HepG2 (cell line): Measurements from ENCODE around the gene ECE2. TPM values are rescaled to one million over a fixed set of nuclear protein-coding genes. Genes with fewer than 3 reads are reported as not detected.
"Not testable (repeated sequence)": the region's sequence is repeated elsewhere in the genome, so short reads cannot be mapped to it uniquely, and the experiment has no call there.

Experiments used
- ATAC-seq: fragments of 200-7000 bp; cut with Tn5 transposase; 3 replicates; pipeline ENCODE4 v1.9.1; 2020; ENCODE audit warnings: mild to moderate bottlenecking, moderate library complexity
- BruUV-seq: library from RNA; stranded (reverse); fragments of 400-500 nt; replicated peaks from 2 replicates; lab custom pipeline; 2021; lab: Mats Ljungman, UMichigan
- CTCF ChIA-PET: fragments of 300-600 bp; formaldehyde crosslinking; extraction: SDS; loops from one replicate; lab custom pipeline; 2021; ENCODE audit warnings: low total read pairs, inconsistent platforms, low intra/inter-chr PET ratio; lab: Yijun Ruan, JAX
- POLR2A ChIA-PET: fragments of 350-600 bp; sonication (Branson Sonifier 250); formaldehyde crosslinking; loops from one replicate; lab custom pipeline; 2020; ENCODE audit warnings: antibody characterized with exemption, inconsistent platforms; lab: Yijun Ruan, JAX
- DNase-seq: peaks from one replicate; pipeline ENCODE4 v3.0.0-alpha.2; 2015; ENCODE audit warnings: low spot score
- FAIRE-seq: peaks from 3 replicates; lab custom pipeline; 2011; peaks lifted over from hg19 to GRCh38; lab: Jason Lieb, UNC
- H2AFZ ChIP-seq: one replicate; pipeline ENCODE4 v1.6.1; 2011; ENCODE audit warnings: low read length, inconsistent platforms
- H3K27ac ChIP-seq: fragments of 300-600 bp; 3 replicates; pipeline ENCODE4 v1.8.0; 2011; ENCODE audit warnings: mixed run types, mild to moderate bottlenecking, mixed read lengths, low read length, inconsistent platforms; ENCODE audit not compliant: insufficient read depth; ENCODE audit errors: extremely low read length
- H3K27me3 ChIP-seq, 2 experiments: fragments of 200-600 bp in 1 of 2; 2 replicates in 1 of 2; 3 replicates in 1 of 2; pipeline versions ENCODE4 v1.6.0 to v1.8.0; 2011; ENCODE audit warnings: low read length in 2 of 2, mild to moderate bottlenecking in 2 of 2, moderate library complexity in 2 of 2, inconsistent platforms in 1 of 2; ENCODE audit not compliant: insufficient read depth in 2 of 2, control insufficient read depth in 1 of 2
- H3K36me3 ChIP-seq, 2 experiments: fragments of 200-600 bp in 1 of 2; replicated peaks in 1 of 2; 2 replicates in 1 of 2; 3 replicates in 1 of 2; pipeline versions ENCODE4 v1.5.1 to v1.8.0; 2011; ENCODE audit warnings: low read length in 2 of 2, inconsistent platforms in 1 of 2; ENCODE audit not compliant: insufficient read depth in 2 of 2, control insufficient read depth in 1 of 2
- H3K4me1 ChIP-seq: 2 replicates; pipeline ENCODE4 v1.5.1; 2012; ENCODE audit warnings: low read length, inconsistent platforms; ENCODE audit not compliant: insufficient read depth
- H3K4me2 ChIP-seq: 2 replicates; pipeline ENCODE4 v1.6.0; 2011; ENCODE audit warnings: low read depth, low read length, inconsistent platforms
- H3K4me3 ChIP-seq, 3 experiments: fragments of 200-600 bp in 1 of 3; sonication (generic), shearing (Covaris generic) in 1 of 3; replicated peaks in 1 of 3; 2 replicates each; pipeline ENCODE4 v1.5.1; 2011 to 2016; ENCODE audit warnings: low read length in 3 of 3, inconsistent platforms in 2 of 3, low read depth in 2 of 3, mild to moderate bottlenecking in 2 of 3, control low read depth in 1 of 3, mixed read lengths in 1 of 3; ENCODE audit not compliant: insufficient read depth in 1 of 3
- H3K79me2 ChIP-seq: one replicate; pipeline ENCODE4 v1.6.1; 2011; ENCODE audit warnings: low read length, inconsistent platforms; ENCODE audit not compliant: insufficient read depth
- H3K9ac ChIP-seq: 2 replicates; pipeline ENCODE4 v1.6.0; 2011; ENCODE audit warnings: mild to moderate bottlenecking, low read depth, low read length, inconsistent platforms; ENCODE audit not compliant: insufficient read depth
- H3K9me3 ChIP-seq: 2 replicates; pipeline ENCODE4 v1.5.1; 2012; ENCODE audit warnings: mild to moderate bottlenecking, low read length
- H4K20me1 ChIP-seq: 2 replicates; pipeline ENCODE4 v1.6.0; 2011; ENCODE audit warnings: inconsistent platforms, mild to moderate bottlenecking, low read length, moderate library complexity; ENCODE audit not compliant: insufficient read depth
- HOXA9 ChIP-seq: sonication (generic); formaldehyde crosslinking; IDR thresholded peaks from 2 replicates; pipeline ENCODE4 v1.8.1; 2022; ENCODE audit warnings: missing genetic modification reagents, mild to moderate bottlenecking, moderate library complexity, borderline replicate concordance
- ISL2 ChIP-seq: sonication (generic); formaldehyde crosslinking; IDR thresholded peaks from 2 replicates; pipeline ENCODE4 v1.5.0; 2020; ENCODE audit warnings: missing genetic modification reagents
- MLLT10 ChIP-seq: sonication (generic); formaldehyde crosslinking; IDR thresholded peaks from 2 replicates; pipeline ENCODE4 v1.4.0; 2020; ENCODE audit warnings: missing genetic modification reagents
- MNT ChIP-seq: fragments of 450-650 bp; IDR thresholded peaks from 2 replicates; pipeline ENCODE4 v1.6.1; 2016
- NCOA5 ChIP-seq: sonication (generic); formaldehyde crosslinking; IDR thresholded peaks from 2 replicates; pipeline ENCODE4 v1.4.0; 2020; ENCODE audit warnings: missing genetic modification reagents
- SIN3B ChIP-seq: fragments of 150-350 bp; IDR thresholded peaks from 2 replicates; pipeline ENCODE4 v1.6.1; 2014; ENCODE audit warnings: low read length
- ZFY ChIP-seq: sonication (generic); formaldehyde crosslinking; IDR thresholded peaks from 2 replicates; pipeline ENCODE4 v1.4.0; 2020; ENCODE audit warnings: missing genetic modification reagents
- ZNF678 ChIP-seq: sonication (generic); formaldehyde crosslinking; IDR thresholded peaks from 2 replicates; pipeline ENCODE4 v1.4.0; 2020; ENCODE audit warnings: mild to moderate bottlenecking, missing genetic modification reagents
- WGBS: methylation state at CpG from one replicate; pipeline ENCODE4 v1.1.6; 2017; ENCODE audit warnings: low lambda C conversion rate; 5-methylcytosine and 5-hydroxymethylcytosine counted together
- in situ Hi-C: cut with HindIII; loops from 2 replicates; pipeline ENCODE4 v1.10.0; 2017; ENCODE audit warnings: low pct_unique_long_range_greater_than_20kb; ENCODE audit not compliant: extremely low pct_ligation_motif_present
- intact Hi-C: fragments of 100-400 bp; cut with micrococcal nuclease; formaldehyde crosslinking; loops from one replicate; pipeline ENCODE4 v1.10.0; 2022; ENCODE audit not compliant: unreplicated experiment
- polyA plus RNA-seq, 8 experiments: library from polyadenylated mRNA; depleted of rRNA in 3 of 8; stranded (reverse) in 7 of 8; unstranded in 1 of 8; fragments of >200 nt; fragmentation: Illumina TruSeq in 4 of 8; extraction: Trizol in 4 of 8; gene quantifications; 2 replicates each; pipeline versions ENCODE4 v1.2.1 to v1.2.3, GENCODE V29; 2011 to 2016; ENCODE audit warnings: low read depth in 4 of 8, missing spikeins in 1 of 8, mixed read lengths in 1 of 8; ENCODE audit not compliant: insufficient read depth in 1 of 8
- total RNA-seq, 5 experiments: library from RNA; depleted of rRNA; stranded (reverse); fragments of >200 nt; fragmentation: Illumina TruSeq; extraction: Trizol; gene quantifications; 2 replicates each; pipeline ENCODE4 v1.2.3, GENCODE V29; 2016; ENCODE audit warnings: low read depth in 1 of 5

The ECE2 gene
- total and polyA plus RNA-seq, 2 of the 13 experiments (the other 11 are each of a cell fraction or from before 2014, with no cell fraction given) = not detected

- TF ChIP-seq MLLT10 (CRISPR knock-in tag) = no peak
- TF ChIP-seq ISL2 (CRISPR knock-in tag) = no peak
- no peak for TF ChIP-seq SIN3B
- no peak for TF ChIP-seq ZNF678 (CRISPR knock-in tag)
- TF ChIP-seq ZFY (CRISPR knock-in tag) = no peak
- no peak for TF ChIP-seq HOXA9 (CRISPR knock-in tag)
- TF ChIP-seq MNT = no peak
- no peak for TF ChIP-seq NCOA5 (CRISPR knock-in tag)
Observed at GRCh38 chr3:184339001-184339400, 63.2 kb downstream of the ECE2 start (continued).

- peaks cover 6 to 16% of the 10 kb centered on the region in 2 experiments; a peak in 4 of 5 replicates for H3K36me3 ChIP-seq
- H2AFZ ChIP-seq, in situ Hi-C loops, FAIRE-seq, H3K27me3 ChIP-seq, DNase-seq, H3K4me3 ChIP-seq, ATAC-seq, CTCF ChIA-PET, H3K9ac ChIP-seq, H3K4me2 ChIP-seq, intact Hi-C loops, BruUV-seq, H3K9me3 ChIP-seq, H4K20me1 ChIP-seq, H3K27ac ChIP-seq: not testable (repeated sequence)
- H3K4me1 ChIP-seq = peaks cover 18% of the 10 kb centered on the region
- 96% methylated on average over 19 of the region's 19 CpGs for WGBS
- POLR2A ChIA-PET = interaction anchor here (1.5 kb wide), 1 partner anchor 23 kb away, joined by 3 read pairs; no protein-coding TSS in a partner anchor
- peaks cover 14% of the 10 kb centered on the region for H3K79me2 ChIP-seq
Observed at GRCh38 chr3:184339451-184340135, 63.8 kb downstream of the ECE2 start.
